C4-2B (cell line): ENCODE results near the gene MORN1.

Source experiments
- CTCF ChIP-seq: fragments of 450-650 bp; conservative IDR thresholded peaks from 2 replicates; pipeline ENCODE4 v1.5.1; 2017; ENCODE audit warnings: mild to moderate bottlenecking
- ZFX ChIP-seq: fragments of 450-650 bp; IDR thresholded peaks from 2 replicates; pipeline ENCODE4 v1.6.1; 2017

GRCh38 chr1:2385606-2386280, 5.6 kb downstream of the MORN1 start:
- TF ChIP-seq CTCF (no peak), ZFX (no peak)
